ENCODE results near the gene OR51F1.
"Not testable (repeated sequence)": the region's sequence is repeated elsewhere in the genome, so short reads cannot be mapped to it uniquely, and the experiment has no call there.

The OR51F1 gene

GRCh38 chr11:4769838-4770237 is at the start of gene OR51F1:
Gene OR51F1 (minus strand): TSS chr11:4769938. CDS start chr11:4769938, 0 bp downstream.
- DNase-seq, result no peak

GRCh38 chr11:4809246-4809645 is 39.5 kb upstream of the OR51F1 start:
- DNase-seq, result no peak

GRCh38 chr11:4808476-4808875 is 38.7 kb upstream of the OR51F1 start:
- no peak for DNase-seq

GRCh38 chr11:4804280-4804679 is 34.5 kb upstream of the OR51F1 start, which contains the start of gene OR52R1:
Gene OR52R1 (minus strand): TSS chr11:4804380. CDS start chr11:4804380, 0 bp downstream.
- DNase-seq, result no peak

- DNase-seq, result not testable (repeated sequence)
Measured at GRCh38 chr11:4801316-4801715, 31.6 kb upstream of the OR51F1 start.

GRCh38 chr11:4798427-4799183 is 28.9 kb upstream of the OR51F1 start:
- DNase-seq, result no peak

- no peak for DNase-seq
Measured at GRCh38 chr11:4797206-4797605, 27.5 kb upstream of the OR51F1 start.

GRCh38 chr11:4782454-4782853 is 12.7 kb upstream of the OR51F1 start:
- no peak for DNase-seq

GRCh38 chr11:4768094-4768493 is 1.6 kb downstream of the OR51F1 start:
- no peak for DNase-seq

GRCh38 chr11:4766420-4767043 is 3.2 kb downstream of the OR51F1 start:
- DNase-seq, result no peak

GRCh38 chr11:4763096-4763495 is 6.6 kb downstream of the OR51F1 start:
- no peak for DNase-seq

GRCh38 chr11:4751201-4751600 is 18.5 kb downstream of the OR51F1 start:
- DNase-seq, result no peak

GRCh38 chr11:4748438-4748837 is 21.3 kb downstream of the OR51F1 start:
- no peak for DNase-seq

- no peak for DNase-seq
Measured at GRCh38 chr11:4740735-4741134, 29.0 kb downstream of the OR51F1 start.

GRCh38 chr11:4727171-4727570 is 42.6 kb downstream of the OR51F1 start:
- no peak for DNase-seq

- DNase-seq, result not testable (repeated sequence)
Measured at GRCh38 chr11:4722616-4723534, 46.9 kb downstream of the OR51F1 start.
